GM12878 (cell line): Measurements from ENCODE around the gene DDX23. TPM values are rescaled to one million over a fixed set of nuclear protein-coding genes. Genes with fewer than 3 reads are reported as not detected.
A peak's percentile ranks its signal among the peaks of the same experiment; 100 is the strongest.

Experiments used
- ATAC-seq: fragments of 200-7000 bp; cut with Tn5 transposase; 3 replicates; pipeline ENCODE4 v1.9.1; 2020; ENCODE audit warnings: mild to moderate bottlenecking, moderate library complexity
- BruUV-seq: library from RNA; stranded (reverse); fragments of 400-500 nt; replicated peaks from 2 replicates; lab custom pipeline; 2021; lab: Mats Ljungman, UMichigan
- CTCF ChIA-PET: fragments of 300-600 bp; sonication (Branson Sonifier 250); formaldehyde crosslinking; extraction: SDS; loops from one replicate; lab custom pipeline; 2021; ENCODE audit warnings: inconsistent platforms; lab: Yijun Ruan, JAX
- POLR2A ChIA-PET: fragments of 350-600 bp; formaldehyde crosslinking; extraction: SDS; loops from one replicate; lab custom pipeline; 2021; ENCODE audit warnings: inconsistent platforms; lab: Charles Lee
- RAD21 ChIA-PET: fragments of 300-600 bp; sonication (Branson Sonifier 250); formaldehyde crosslinking; loops from one replicate; lab custom pipeline; 2023; ENCODE audit warnings: antibody characterized with exemption; ENCODE audit not compliant: unreplicated experiment; lab: Charles Lee
- SMC1A ChIA-PET: fragments of 300-600 bp; sonication (Branson Sonifier 250); formaldehyde crosslinking; loops from one replicate; lab custom pipeline; 2023; ENCODE audit not compliant: unreplicated experiment, uncharacterized antibody; lab: Charles Lee
- DNase-seq: peaks from one replicate; pipeline ENCODE4 v3.0.0-alpha.2; 2011; ENCODE audit warnings: low read depth, low spot score
- FAIRE-seq: peaks from 3 replicates; lab custom pipeline; 2011; peaks lifted over from hg19 to GRCh38; lab: Jason Lieb, UNC
- H2AFZ ChIP-seq: 2 replicates; pipeline ENCODE4 v1.6.0; 2011; ENCODE audit warnings: low read depth, low read length, control low read depth; ENCODE audit not compliant: control insufficient read depth
- H3K27ac ChIP-seq: 2 replicates; pipeline ENCODE4 v1.5.1; 2011; ENCODE audit warnings: control low read depth; ENCODE audit not compliant: control insufficient read depth, insufficient read depth
- H3K27me3 ChIP-seq, 2 experiments: replicated peaks in 1 of 2; 2 replicates each; pipeline versions ENCODE4 v1.6.0 to v1.6.1; 2011; ENCODE audit warnings: low read length in 1 of 2; ENCODE audit not compliant: control insufficient read depth in 2 of 2, insufficient read depth in 2 of 2
- H3K36me3 ChIP-seq, 2 experiments: 2 replicates each; pipeline ENCODE4 v1.5.1; 2011; ENCODE audit warnings: low read length in 1 of 2; ENCODE audit not compliant: control insufficient read depth in 2 of 2, insufficient read depth in 2 of 2
- H3K4me1 ChIP-seq: 2 replicates; pipeline ENCODE4 v1.6.1; 2011; ENCODE audit warnings: mild to moderate bottlenecking, low read length, moderate library complexity, mixed read lengths; ENCODE audit not compliant: control insufficient read depth, insufficient read depth
- H3K4me2 ChIP-seq: 2 replicates; pipeline ENCODE4 v1.6.0; 2011; ENCODE audit warnings: control low read depth; ENCODE audit not compliant: control insufficient read depth, insufficient read depth
- H3K4me3 ChIP-seq: fragments of 200-600 bp; sonication (generic); 2 replicates; pipeline ENCODE4 v1.5.1; 2016
- H3K79me2 ChIP-seq: 2 replicates; pipeline ENCODE4 v1.6.0; 2011; ENCODE audit warnings: low read length; ENCODE audit not compliant: control insufficient read depth, insufficient read depth
- H3K9ac ChIP-seq: 2 replicates; pipeline ENCODE4 v1.8.0; 2011; ENCODE audit warnings: low read length, control low read depth, mixed read lengths; ENCODE audit not compliant: control insufficient read depth, insufficient read depth
- H3K9me3 ChIP-seq: replicated peaks from 3 replicates; pipeline ENCODE4 v1.5.1; 2011; ENCODE audit warnings: mild to moderate bottlenecking, low read length; ENCODE audit not compliant: control insufficient read depth, insufficient read depth
- H4K20me1 ChIP-seq: 2 replicates; pipeline ENCODE4 v1.6.0; 2011; ENCODE audit not compliant: control insufficient read depth, insufficient read depth
- BMI1 ChIP-seq: fragments of 450-650 bp; IDR thresholded peaks from 2 replicates; pipeline ENCODE4 v1.6.1; 2016; ENCODE audit warnings: mild to moderate bottlenecking, moderate library complexity, borderline replicate concordance
- ESRRA ChIP-seq: IDR thresholded peaks from 2 replicates; pipeline ENCODE4 v1.6.1; 2012; ENCODE audit warnings: mild to moderate bottlenecking, low read length, improper control_type of control experiment
- KLF5 ChIP-seq: fragments of 450-650 bp; IDR thresholded peaks from 2 replicates; pipeline ENCODE4 v1.6.1; 2014; ENCODE audit warnings: mild to moderate bottlenecking; ENCODE audit not compliant: partially characterized antibody
- MXI1 ChIP-seq: fragments of 150-350 bp; IDR thresholded peaks from 2 replicates; pipeline ENCODE4 v1.6.1; 2011; ENCODE audit warnings: low read depth, mild to moderate bottlenecking, inconsistent platforms, low read length, improper control_type of control experiment
- PKNOX1 ChIP-seq: fragments of 450-650 bp; IDR thresholded peaks from 2 replicates; pipeline ENCODE4 v1.6.1; 2016; ENCODE audit warnings: mild to moderate bottlenecking
- POLR2A ChIP-seq: IDR thresholded peaks from 2 replicates; pipeline ENCODE4 v1.6.1; 2011; ENCODE audit warnings: low read depth, mild to moderate bottlenecking, low read length
- ZNF24 ChIP-seq: fragments of 450-650 bp; IDR thresholded peaks from 2 replicates; pipeline ENCODE4 v1.6.1; 2017; ENCODE audit warnings: antibody characterized with exemption, mild to moderate bottlenecking
- WGBS: methylation state at CpG from one replicate; pipeline ENCODE4 v1.1.6; 2016; ENCODE audit warnings: low lambda C conversion rate; ENCODE audit not compliant: insufficient replicate concordance, insufficient coverage; ENCODE audit errors: missing lambda C conversion rate; 5-methylcytosine and 5-hydroxymethylcytosine counted together
- in situ Hi-C: fragments of 300-500 bp; cut with MboI; formaldehyde crosslinking; loops from 9 replicates; pipeline ENCODE4 v1.14.3; 2018; ENCODE audit warnings: mixed read lengths
- intact Hi-C: fragments of 100-400 bp; cut with micrococcal nuclease; formaldehyde crosslinking; loops from one replicate; pipeline ENCODE4 v1.14.2; 2022; ENCODE audit not compliant: unreplicated experiment
- polyA plus RNA-seq, 11 experiments: library from polyadenylated mRNA; depleted of rRNA in 4 of 11; unstranded in 6 of 11; stranded (reverse) in 5 of 11; fragments of >200 nt; fragmentation: Nextera tagmentation in 4 of 11; fragmentation: Illumina TruSeq in 1 of 11; extraction: Ambion mirVana in 4 of 11; extraction: Trizol in 1 of 11; gene quantifications; 1 replicate in 1 of 11; 2 replicates in 10 of 11; pipeline versions ENCODE4 v1.2.1 to v1.2.3, GENCODE V29; 2011 to 2016; ENCODE audit warnings: inconsistent platforms in 2 of 11, missing spikeins in 2 of 11, low read depth in 1 of 11
- total RNA-seq, 4 experiments: library from RNA; depleted of rRNA in 3 of 4; stranded (reverse); fragments of >200 nt in 3 of 4; fragmentation: Illumina TruSeq in 1 of 4; extraction: Trizol in 1 of 4; gene quantifications; 2 replicates each; pipeline versions ENCODE4 v1.2.1 to v1.2.3, GENCODE V29; 2013 to 2021

DDX23 gene
- total and polyA plus RNA-seq, 10 of the 15 experiments (the other 5 are each of a cell fraction or from before 2014, with no cell fraction given) = 25.8 to 107 (median 77.4) TPM

DNA sequence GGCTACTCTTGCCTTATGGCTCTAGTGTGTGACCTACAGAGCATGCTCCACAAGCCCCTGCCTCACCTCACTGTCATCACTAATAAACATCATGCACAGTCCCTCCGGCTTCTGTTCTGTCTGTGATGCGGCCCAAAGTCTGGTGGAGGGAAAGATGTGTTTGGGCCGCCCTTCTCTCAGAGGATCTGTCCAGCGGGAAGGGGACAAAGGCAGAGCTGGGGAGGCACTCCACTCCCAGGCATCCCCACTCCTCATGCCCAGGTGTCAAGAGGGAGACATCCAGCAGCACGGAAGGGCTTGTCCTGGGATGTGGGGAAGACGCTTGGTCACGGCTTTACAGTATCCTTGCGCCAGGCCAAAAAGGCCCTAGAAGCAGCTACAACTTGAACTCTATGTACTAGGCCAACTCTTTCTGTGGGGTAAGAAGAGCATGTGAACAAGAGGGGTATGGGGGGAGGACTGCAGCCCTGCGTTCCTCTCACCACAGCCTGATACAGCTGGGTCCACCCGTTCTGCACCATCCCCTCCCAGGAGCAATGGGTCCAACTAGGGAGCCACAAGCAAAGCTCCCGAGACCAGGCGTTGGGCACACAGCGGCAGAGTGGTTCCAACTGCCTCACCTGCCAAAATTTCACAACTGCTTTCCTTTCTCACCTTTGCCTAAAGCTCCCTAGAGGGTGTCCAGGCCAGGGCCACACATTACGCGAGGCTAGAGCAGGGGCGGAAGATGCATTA is 23.0 kb downstream of the DDX23 start:
- Histone ChIP-seq H3K36me3 (peaks cover 31 to 33% of the 10 kb centered on the region in 2 experiments), H3K4me2 (no peak overlapping the region), H2AFZ (no peak overlapping the region), H3K9me3 (no peaks in the 10 kb centered on the region), H3K27me3 (no peaks in the 10 kb centered on the region), H3K4me3 (no peak overlapping the region), H3K9ac (no peak overlapping the region), H4K20me1 (no peaks in the 10 kb centered on the region), H3K27ac (no peak overlapping the region), H3K79me2 (no peaks in the 10 kb centered on the region), H3K4me1 (no peaks in the 10 kb centered on the region; the same call in 1 of the 2 replicates)
- ChIA-PET CTCF (interaction anchor here (0.5 to 0.6 kb wide), 2 partner anchors 50 to 1180 kb away, joined by 3 read pairs; no protein-coding TSS in a partner anchor), POLR2A (interaction anchor here (1.6 kb wide), 1 partner anchor 10 kb away, joined by 4 read pairs; no protein-coding TSS in a partner anchor), SMC1A (no interaction called here), RAD21 (no interaction called here)
- WGBS = 94% methylated on average over 16 of the region's 16 CpGs
- ATAC-seq = no peak
- no TSS peak for BruUV-seq
- no peak for FAIRE-seq
- in situ Hi-C loops (no loop called here), intact Hi-C loops (no loop called here)
- TF ChIP-seq ZNF24 (no peak), BMI1 (no peak), ESRRA (no peak), PKNOX1 (no peak), MXI1 (no peak), POLR2A (peak; percentile 2; the same call in 1 of the 2 replicates), KLF5 (no peak)
- no peak for DNase-seq
